GM12878 (cell line): ENCODE data around the gene TMEM272. TPM values are rescaled to one million over a fixed set of nuclear protein-coding genes. Genes with fewer than 3 reads are reported as not detected.

Experiments
- ATAC-seq: fragments of 200-7000 bp; cut with Tn5 transposase; 3 replicates; pipeline ENCODE4 v1.9.1; 2020; ENCODE audit warnings: mild to moderate bottlenecking, moderate library complexity
- BruUV-seq: library from RNA; stranded (reverse); fragments of 400-500 nt; replicated peaks from 2 replicates; lab custom pipeline; 2021; lab: Mats Ljungman, UMichigan
- CTCF ChIA-PET: fragments of 300-600 bp; sonication (Branson Sonifier 250); formaldehyde crosslinking; extraction: SDS; loops from one replicate; lab custom pipeline; 2021; ENCODE audit warnings: inconsistent platforms; lab: Yijun Ruan, JAX
- POLR2A ChIA-PET: fragments of 350-600 bp; formaldehyde crosslinking; extraction: SDS; loops from one replicate; lab custom pipeline; 2021; ENCODE audit warnings: inconsistent platforms; lab: Charles Lee
- RAD21 ChIA-PET: fragments of 300-600 bp; sonication (Branson Sonifier 250); formaldehyde crosslinking; loops from one replicate; lab custom pipeline; 2023; ENCODE audit warnings: antibody characterized with exemption; ENCODE audit not compliant: unreplicated experiment; lab: Charles Lee
- SMC1A ChIA-PET: fragments of 300-600 bp; sonication (Branson Sonifier 250); formaldehyde crosslinking; loops from one replicate; lab custom pipeline; 2023; ENCODE audit not compliant: unreplicated experiment, uncharacterized antibody; lab: Charles Lee
- DNase-seq: peaks from one replicate; pipeline ENCODE4 v3.0.0-alpha.2; 2011; ENCODE audit warnings: low read depth, low spot score
- FAIRE-seq: peaks from 3 replicates; lab custom pipeline; 2011; peaks lifted over from hg19 to GRCh38; lab: Jason Lieb, UNC
- H2AFZ ChIP-seq: 2 replicates; pipeline ENCODE4 v1.6.0; 2011; ENCODE audit warnings: low read depth, low read length, control low read depth; ENCODE audit not compliant: control insufficient read depth
- H3K27ac ChIP-seq: 2 replicates; pipeline ENCODE4 v1.5.1; 2011; ENCODE audit warnings: control low read depth; ENCODE audit not compliant: control insufficient read depth, insufficient read depth
- H3K27me3 ChIP-seq, 2 experiments: replicated peaks in 1 of 2; 2 replicates each; pipeline versions ENCODE4 v1.6.0 to v1.6.1; 2011; ENCODE audit warnings: low read length in 1 of 2; ENCODE audit not compliant: control insufficient read depth in 2 of 2, insufficient read depth in 2 of 2
- H3K36me3 ChIP-seq, 2 experiments: 2 replicates each; pipeline ENCODE4 v1.5.1; 2011; ENCODE audit warnings: low read length in 1 of 2; ENCODE audit not compliant: control insufficient read depth in 2 of 2, insufficient read depth in 2 of 2
- H3K4me1 ChIP-seq: 2 replicates; pipeline ENCODE4 v1.6.1; 2011; ENCODE audit warnings: mild to moderate bottlenecking, low read length, moderate library complexity, mixed read lengths; ENCODE audit not compliant: control insufficient read depth, insufficient read depth
- H3K4me2 ChIP-seq: 2 replicates; pipeline ENCODE4 v1.6.0; 2011; ENCODE audit warnings: control low read depth; ENCODE audit not compliant: control insufficient read depth, insufficient read depth
- H3K4me3 ChIP-seq: fragments of 200-600 bp; sonication (generic); 2 replicates; pipeline ENCODE4 v1.5.1; 2016
- H3K79me2 ChIP-seq: 2 replicates; pipeline ENCODE4 v1.6.0; 2011; ENCODE audit warnings: low read length; ENCODE audit not compliant: control insufficient read depth, insufficient read depth
- H3K9ac ChIP-seq: 2 replicates; pipeline ENCODE4 v1.8.0; 2011; ENCODE audit warnings: low read length, control low read depth, mixed read lengths; ENCODE audit not compliant: control insufficient read depth, insufficient read depth
- H3K9me3 ChIP-seq: replicated peaks from 3 replicates; pipeline ENCODE4 v1.5.1; 2011; ENCODE audit warnings: mild to moderate bottlenecking, low read length; ENCODE audit not compliant: control insufficient read depth, insufficient read depth
- H4K20me1 ChIP-seq: 2 replicates; pipeline ENCODE4 v1.6.0; 2011; ENCODE audit not compliant: control insufficient read depth, insufficient read depth
- EGR1 ChIP-seq, 2 experiments: IDR thresholded peaks; 1 replicate in 1 of 2; 2 replicates in 1 of 2; pipeline ENCODE4 v1.6.1; 2011 to 2012; ENCODE audit warnings: low read depth in 2 of 2, low read length in 2 of 2, borderline replicate concordance in 1 of 2, mild to moderate bottlenecking in 1 of 2, moderate library complexity in 1 of 2
- IRF3 ChIP-seq: fragments of 450-650 bp; IDR thresholded peaks from 2 replicates; pipeline ENCODE4 v1.6.1; 2014; ENCODE audit warnings: mild to moderate bottlenecking
- RCOR1 ChIP-seq: conservative IDR thresholded peaks from 2 replicates; pipeline ENCODE4 v1.6.1; 2012; ENCODE audit warnings: low read depth, low read length, improper control_type of control experiment
- SKIL ChIP-seq: fragments of 450-650 bp; IDR thresholded peaks from 2 replicates; pipeline ENCODE4 v1.6.1; 2017; ENCODE audit warnings: mild to moderate bottlenecking, low read depth, inconsistent platforms; ENCODE audit not compliant: poor library complexity, severe bottlenecking
- YY1 ChIP-seq: IDR thresholded peaks from 2 replicates; pipeline ENCODE4 v1.6.1; 2011; ENCODE audit warnings: low read depth, mild to moderate bottlenecking, low read length
- WGBS: methylation state at CpG from one replicate; pipeline ENCODE4 v1.1.6; 2016; ENCODE audit warnings: low lambda C conversion rate; ENCODE audit not compliant: insufficient replicate concordance, insufficient coverage; ENCODE audit errors: missing lambda C conversion rate; 5-methylcytosine and 5-hydroxymethylcytosine counted together
- in situ Hi-C: fragments of 300-500 bp; cut with MboI; formaldehyde crosslinking; loops from 9 replicates; pipeline ENCODE4 v1.14.3; 2018; ENCODE audit warnings: mixed read lengths
- intact Hi-C: fragments of 100-400 bp; cut with micrococcal nuclease; formaldehyde crosslinking; loops from one replicate; pipeline ENCODE4 v1.14.2; 2022; ENCODE audit not compliant: unreplicated experiment
- polyA plus RNA-seq, 11 experiments: library from polyadenylated mRNA; depleted of rRNA in 4 of 11; unstranded in 6 of 11; stranded (reverse) in 5 of 11; fragments of >200 nt; fragmentation: Nextera tagmentation in 4 of 11; fragmentation: Illumina TruSeq in 1 of 11; extraction: Ambion mirVana in 4 of 11; extraction: Trizol in 1 of 11; gene quantifications; 1 replicate in 1 of 11; 2 replicates in 10 of 11; pipeline versions ENCODE4 v1.2.1 to v1.2.3, GENCODE V29; 2011 to 2016; ENCODE audit warnings: inconsistent platforms in 2 of 11, missing spikeins in 2 of 11, low read depth in 1 of 11
- total RNA-seq, 4 experiments: library from RNA; depleted of rRNA in 3 of 4; stranded (reverse); fragments of >200 nt in 3 of 4; fragmentation: Illumina TruSeq in 1 of 4; extraction: Trizol in 1 of 4; gene quantifications; 2 replicates each; pipeline versions ENCODE4 v1.2.1 to v1.2.3, GENCODE V29; 2013 to 2021

The TMEM272 gene
- total and polyA plus RNA-seq, 10 of the 15 experiments (the other 5 are each of a cell fraction or from before 2014, with no cell fraction given) = 0.01 to 0.04 TPM; not detected in 8

- H2AFZ ChIP-seq = no peak overlapping the region
- peaks cover 8% of the 10 kb centered on the region; the same call in 1 of the 2 replicates for H3K4me1 ChIP-seq
- TF ChIP-seq RCOR1 (no peak), YY1 (no peak), IRF3 (no peak), EGR1 (IDR thresholded peaks at IDR 0.05; ENCODE audit: borderline replicate concordance in 1 of 2, low read depth in 2 of 2, low read length in 2 of 2) (no peak), SKIL (no peak)
- TF ChIP-seq, all 136 proteins: peak for 0
Observed at GRCh38 chr13:51828730-51829567, 16.0 kb downstream of the TMEM272 start.

More at GRCh38 chr13:51828730-51829567, 16.0 kb downstream of the TMEM272 start:
- ChIA-PET RAD21 (interaction anchor here (1.9 to 2.1 kb wide), 2 partner anchors 9 to 13 kb away, joined by 4 to 6 read pairs; no protein-coding TSS in a partner anchor), SMC1A (interaction anchor here (1.0 to 2.8 kb wide), 5 partner anchors 9 to 17 kb away, joined by 3 to 14 read pairs (median 11); no protein-coding TSS in a partner anchor), POLR2A (interaction anchor here (0.8 to 2.4 kb wide), 2 partner anchors 18 to 21 kb away, joined by 3 to 5 read pairs; no protein-coding TSS in a partner anchor), CTCF (interaction anchor here (1.0 to 5.9 kb wide), 5 partner anchors 9 to 32 kb away, joined by 3 to 103 read pairs (median 5); no protein-coding TSS in a partner anchor)
- in situ Hi-C loops = no loop called here
- no peaks in the 10 kb centered on the region for H3K79me2 ChIP-seq
- WGBS = 42% methylated on average over 8 of the region's 8 CpGs
- H3K9me3 ChIP-seq = no peaks in the 10 kb centered on the region
- H3K9ac ChIP-seq = no peak overlapping the region
- no peak overlapping the region for H3K27ac ChIP-seq
- no peak for FAIRE-seq
- H4K20me1 ChIP-seq = no peaks in the 10 kb centered on the region
- no peak overlapping the region for H3K4me3 ChIP-seq
- peaks cover 0 to 4% of the 10 kb centered on the region in 2 experiments; a peak in 1 of 4 replicates for H3K27me3 ChIP-seq
- BruUV-seq = no TSS peak
- no peaks in the 10 kb centered on the region for H3K36me3 ChIP-seq
- DNase-seq = no peak
- intact Hi-C loops = no loop called here
- no peak overlapping the region for H3K4me2 ChIP-seq
- no peak for ATAC-seq
